Activated CD4-positive, alpha-beta T cell treated with anti-CD3 and anti-CD28 coated beads, Interleukin-2, amount 50 U/mL, for 16 hours (primary cell): ENCODE data around the gene RNPS1.
A peak's percentile ranks its signal among the peaks of the same experiment; 100 is the strongest.
"Not testable (repeated sequence)": the region's sequence is repeated elsewhere in the genome, so short reads cannot be mapped to it uniquely, and the experiment has no call there.

Experiments used
- DNase-seq: peaks from one replicate; pipeline ENCODE4 v3.0.0-alpha.2; 2020

Gene RNPS1

GRCh38 chr16:2282262-2282661, 14.3 kb upstream of the RNPS1 start:
- DNase-seq: no peak

GRCh38 chr16:2280981-2281542, 13.1 kb upstream of the RNPS1 start:
- DNase-seq: no peak

- DNase-seq: no peak
Observed at GRCh38 chr16:2280461-2280860, 12.5 kb upstream of the RNPS1 start.

- no peak for DNase-seq
Observed at GRCh38 chr16:2278956-2279800, 11.3 kb upstream of the RNPS1 start.

GRCh38 chr16:2278272-2278608, 10.3 kb upstream of the RNPS1 start:
- no peak for DNase-seq

GRCh38 chr16:2277466-2278271, 9.7 kb upstream of the RNPS1 start:
- no peak for DNase-seq

GRCh38 chr16:2276368-2277195, 8.7 kb upstream of the RNPS1 start:
- DNase-seq: no peak

GRCh38 chr16:2275476-2276367, 7.8 kb upstream of the RNPS1 start:
- no peak for DNase-seq

- DNase-seq: no peak
Observed at GRCh38 chr16:2273931-2274330, 6.0 kb upstream of the RNPS1 start.

GRCh38 chr16:2273484-2273883, 5.6 kb upstream of the RNPS1 start:
- DNase-seq: no peak

GRCh38 chr16:2271848-2272461, 4.0 kb upstream of the RNPS1 start:
- no peak for DNase-seq

GRCh38 chr16:2270588-2271470, 2.9 kb upstream of the RNPS1 start:
- no peak for DNase-seq

GRCh38 chr16:2270070-2270462, 2.1 kb upstream of the RNPS1 start:
- no peak for DNase-seq

GRCh38 chr16:2267505-2267912, 417 bp downstream of the RNPS1 start:
- DNase-seq: not testable (repeated sequence)

GRCh38 chr16:2266887-2267286, 1.0 kb downstream of the RNPS1 start:
- peak; percentile 12 for DNase-seq

- DNase-seq: not testable (repeated sequence)
Observed at GRCh38 chr16:2263026-2263425, 4.9 kb downstream of the RNPS1 start.

- DNase-seq: no peak
Observed at GRCh38 chr16:2260250-2260649, 7.7 kb downstream of the RNPS1 start.

- DNase-seq: not testable (repeated sequence)
Observed at GRCh38 chr16:2258530-2258929, 9.4 kb downstream of the RNPS1 start.

GRCh38 chr16:2257726-2258125, 10.2 kb downstream of the RNPS1 start:
- DNase-seq: no peak

GRCh38 chr16:2256531-2257140, 11.3 kb downstream of the RNPS1 start:
- no peak for DNase-seq
